Thyroid gland (tissue), 4 donors: ENCODE results near the gene GALNT18. TPM values are rescaled to one million over a fixed set of nuclear protein-coding genes. Genes with fewer than 3 reads are reported as not detected.

Source experiments
- DNase-seq, 2 donors: peaks; one replicate each; pipeline ENCODE4 v3.0.0-alpha.2; 2019
- H3K27ac ChIP-seq, 3 donors: fragments of 200-600 bp; sonication (generic); 1 replicate in 2 of 3; 2 replicates in 1 of 3; pipeline ENCODE4 v1.5.1; 2016 to 2019; ENCODE audit warnings: mild to moderate bottlenecking in 1 of 3, moderate library complexity in 1 of 3
- H3K27me3 ChIP-seq: fragments of 200-600 bp; sonication (generic); one replicate; pipeline ENCODE4 v1.5.1; 2019
- H3K36me3 ChIP-seq, 2 donors: fragments of 200-600 bp; sonication (generic); one replicate each; pipeline ENCODE4 v1.5.1; 2016 to 2019
- H3K4me1 ChIP-seq, 2 donors: fragments of 200-600 bp; sonication (generic); one replicate each; pipeline ENCODE4 v1.5.1; 2017 to 2019
- H3K4me3 ChIP-seq, 3 donors: fragments of 200-600 bp; sonication (generic); replicated peaks in 1 of 3; 1 replicate in 2 of 3; 2 replicates in 1 of 3; pipeline ENCODE4 v1.5.1; 2016; ENCODE audit warnings: mild to moderate bottlenecking in 1 of 3
- H3K9me3 ChIP-seq: fragments of 200-600 bp; sonication (generic); one replicate; pipeline ENCODE4 v1.5.1; 2017
- CTCF ChIP-seq, 6 experiments: fragments of 200-600 bp in 3 of 6; fragments of 450-650 bp in 3 of 6; sonication (generic) in 3 of 6; IDR thresholded peaks; one replicate each; pipeline ENCODE4 v1.5.1; 2016 to 2019; ENCODE audit warnings: antibody characterized with exemption in 6 of 6, mild to moderate bottlenecking in 2 of 6, inconsistent platforms in 1 of 6, moderate library complexity in 1 of 6
- POLR2A ChIP-seq, 2 donors: fragments of 450-650 bp; IDR thresholded peaks; one replicate each; pipeline ENCODE4 v1.6.1; 2017; ENCODE audit warnings: antibody characterized with exemption in 2 of 2, mild to moderate bottlenecking in 2 of 2, moderate library complexity in 1 of 2
- WGBS, 2 donors: methylation state at CpG; one replicate each; pipeline ENCODE4 v1.1.5; 2017; 5-methylcytosine and 5-hydroxymethylcytosine counted together
- intact Hi-C: fragments of 100-400 bp; cut with DNase I; formaldehyde crosslinking; loops from one replicate; pipeline ENCODE4 v1.15.1; 2023
- total RNA-seq, 4 donors: library from RNA; depleted of rRNA; stranded (reverse); fragments of >200 nt; gene quantifications; one replicate each; pipeline ENCODE4 v1.2.3, GENCODE V29; 2016

Gene GALNT18
- total RNA-seq, 4 donors from 2014 or later = 60.7 to 93.8 (median 87.5) TPM

- TF ChIP-seq CTCF (IDR thresholded peaks at IDR 0.05) = no peak
- TF ChIP-seq POLR2A (IDR thresholded peaks at IDR 0.05) = no peak
- peaks cover 46 to 63% of the 10 kb centered on the region in 2 donors for H3K4me1 ChIP-seq
- intact Hi-C loops = no loop called here
Observed at GRCh38 chr11:11419747-11420146, 202.1 kb downstream of the GALNT18 start.

GRCh38 chr11:11416917-11417316, 204.9 kb downstream of the GALNT18 start:
- WGBS, 2 donors = 61 to 71% methylated on average over 4 of the region's 4 CpGs
- peaks cover 39 to 45% of the 10 kb centered on the region in 2 donors for H3K4me1 ChIP-seq
- no peaks in the 10 kb centered on the region for H3K9me3 ChIP-seq
- no peaks in the 10 kb centered on the region for H3K36me3 ChIP-seq
- DNase-seq = no peak
- peak overlapping the region; percentile 70 to 85 (median 83) for H3K27ac ChIP-seq
- H3K27me3 ChIP-seq = no peaks in the 10 kb centered on the region
- TF ChIP-seq POLR2A (IDR thresholded peaks at IDR 0.05) (no peak), CTCF (IDR thresholded peaks at IDR 0.05) (no peak)
- H3K4me3 ChIP-seq = no peak overlapping the region
- intact Hi-C loops = no loop called here

More at GRCh38 chr11:11419747-11420146, 202.1 kb downstream of the GALNT18 start:
- H3K27ac ChIP-seq = no peak overlapping the region
- H3K36me3 ChIP-seq = no peaks in the 10 kb centered on the region
- H3K9me3 ChIP-seq = no peaks in the 10 kb centered on the region
- H3K27me3 ChIP-seq = no peaks in the 10 kb centered on the region
- no peak overlapping the region for H3K4me3 ChIP-seq
- WGBS, 2 donors = 77 to 81% methylated on average over 3 of the region's 3 CpGs
- no peak for DNase-seq

- peak overlapping the region; percentile 70 to 85 (median 83) for H3K27ac ChIP-seq
- 65 to 75% methylated on average over 3 to 5 of the region's 5 CpGs for WGBS, 2 donors
- peak; percentile 20 to 30 for DNase-seq
- intact Hi-C loops = no loop called here
- H3K4me3 ChIP-seq = no peak overlapping the region
- H3K27me3 ChIP-seq = no peaks in the 10 kb centered on the region
- TF ChIP-seq POLR2A (IDR thresholded peaks at IDR 0.05) (no peak), CTCF (IDR thresholded peaks at IDR 0.05) (no peak)
- H3K36me3 ChIP-seq = no peaks in the 10 kb centered on the region
- no peaks in the 10 kb centered on the region for H3K9me3 ChIP-seq
- peaks cover 39 to 42% of the 10 kb centered on the region in 2 donors for H3K4me1 ChIP-seq
Observed at GRCh38 chr11:11416502-11416901, 205.3 kb downstream of the GALNT18 start.

GRCh38 chr11:11415901-11416300, 205.9 kb downstream of the GALNT18 start:
- H3K4me3 ChIP-seq = no peak overlapping the region
- H3K4me1 ChIP-seq = peaks cover 37% of the 10 kb centered on the region in 2 donors
- H3K27me3 ChIP-seq = no peaks in the 10 kb centered on the region
- peak overlapping the region; percentile 70 to 85 (median 83) for H3K27ac ChIP-seq
- DNase-seq = peak; percentile 54 to 55
- H3K9me3 ChIP-seq = no peaks in the 10 kb centered on the region
- H3K36me3 ChIP-seq = no peaks in the 10 kb centered on the region
- TF ChIP-seq POLR2A (IDR thresholded peaks at IDR 0.05) = no peak
- no peak for TF ChIP-seq CTCF (IDR thresholded peaks at IDR 0.05)
- intact Hi-C loops = no loop called here
- 10 to 14% methylated on average over 4 of the region's 4 CpGs for WGBS, 2 donors

- intact Hi-C loops = no loop called here
- Histone ChIP-seq H3K36me3 (no peaks in the 10 kb centered on the region), H3K27ac (peak overlapping the region; percentile 70 to 85 (median 83)), H3K9me3 (no peaks in the 10 kb centered on the region), H3K4me3 (no peak overlapping the region), H3K4me1 (peaks cover 30 to 41% of the 10 kb centered on the region in 2 donors), H3K27me3 (no peaks in the 10 kb centered on the region)
- TF ChIP-seq POLR2A (IDR thresholded peaks at IDR 0.05) (no peak), CTCF (IDR thresholded peaks at IDR 0.05) (no peak)
- DNase-seq = peak; percentile 21 to 26
- 80 to 85% methylated on average over 7 of the region's 7 CpGs for WGBS, 2 donors
Observed at GRCh38 chr11:11414996-11415395, 206.8 kb downstream of the GALNT18 start.
